ENCODE data around the gene MPPE1.
"Not testable (repeated sequence)": the region's sequence is repeated elsewhere in the genome, so short reads cannot be mapped to it uniquely, and the experiment has no call there.

MPPE1 gene

GRCh38 chr18:11882636-11883035, 25.5 kb downstream of the MPPE1 start:
- no peak for DNase-seq

GRCh38 chr18:11880586-11881304, 27.4 kb downstream of the MPPE1 start:
- no peak for DNase-seq

DNA sequence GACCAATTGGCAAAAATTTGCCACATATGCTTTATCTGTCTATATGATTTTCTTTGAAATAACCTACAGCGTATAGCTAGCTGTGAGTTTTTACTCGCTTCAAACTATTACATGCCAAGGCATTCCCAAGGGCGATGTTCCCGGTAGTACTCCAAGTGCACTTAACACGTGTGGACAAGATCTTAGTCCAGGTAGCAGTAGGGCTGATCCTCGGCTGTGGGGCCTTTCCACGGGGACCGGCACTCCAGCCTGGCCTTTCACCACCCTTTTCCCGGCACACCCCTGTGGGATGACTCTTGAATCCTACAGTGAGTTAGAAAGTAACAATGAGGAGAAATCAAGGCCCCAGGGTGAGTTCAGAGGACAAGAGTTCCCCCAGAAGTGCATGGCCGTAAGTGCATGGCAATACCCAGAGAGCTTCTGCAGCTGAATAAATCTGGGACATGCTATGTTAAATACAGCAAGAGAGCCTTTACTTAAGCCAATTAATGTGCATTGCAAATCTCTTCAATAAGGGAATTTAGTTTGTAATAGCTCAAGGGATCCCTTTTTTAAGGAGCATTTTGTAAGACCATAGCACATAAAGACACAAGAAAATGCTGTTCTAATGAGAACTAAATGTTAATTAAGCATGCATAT, 30.5 kb downstream of the MPPE1 start:
- no peak for DNase-seq

- DNase-seq = no peak
Measured at GRCh38 chr18:11874676-11875075, 33.4 kb downstream of the MPPE1 start.

DNA sequence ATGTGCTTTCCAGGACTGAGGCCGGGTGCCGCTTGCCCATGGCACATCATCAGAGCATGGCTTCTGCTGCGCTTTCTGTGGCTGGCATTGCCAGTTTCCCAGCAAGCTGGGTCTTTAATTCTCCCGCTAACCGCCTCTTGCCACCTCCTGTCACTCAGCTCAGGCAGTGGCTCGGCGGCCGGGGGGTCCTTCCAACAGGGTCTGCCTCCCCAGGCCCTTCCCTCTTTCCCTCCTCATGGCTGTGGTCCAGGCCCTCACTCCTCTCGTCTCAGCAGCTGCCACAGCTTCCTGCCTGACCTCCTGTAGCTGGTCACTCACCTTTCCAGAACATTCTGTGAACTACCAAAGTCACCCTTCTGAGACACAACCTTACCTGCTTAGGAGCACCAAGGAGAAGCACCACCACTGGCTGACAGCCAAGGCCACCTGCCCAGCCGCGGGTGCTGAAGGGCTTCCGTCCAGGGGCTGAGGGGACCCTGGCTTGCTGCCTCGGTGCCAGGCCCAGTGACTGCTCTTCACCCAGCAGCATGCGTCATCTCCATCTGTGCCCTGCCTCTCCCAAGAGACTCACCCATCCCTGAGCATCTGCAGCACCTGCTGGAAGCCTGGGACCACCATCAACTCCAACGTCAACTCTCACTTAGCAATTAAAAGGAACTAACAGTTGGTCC, 34.3 kb downstream of the MPPE1 start:
- DNase-seq = no peak

GRCh38 chr18:11872479-11873136, 35.5 kb downstream of the MPPE1 start:
- DNase-seq = peak in 1 of 2 donors; percentile 27

DNA sequence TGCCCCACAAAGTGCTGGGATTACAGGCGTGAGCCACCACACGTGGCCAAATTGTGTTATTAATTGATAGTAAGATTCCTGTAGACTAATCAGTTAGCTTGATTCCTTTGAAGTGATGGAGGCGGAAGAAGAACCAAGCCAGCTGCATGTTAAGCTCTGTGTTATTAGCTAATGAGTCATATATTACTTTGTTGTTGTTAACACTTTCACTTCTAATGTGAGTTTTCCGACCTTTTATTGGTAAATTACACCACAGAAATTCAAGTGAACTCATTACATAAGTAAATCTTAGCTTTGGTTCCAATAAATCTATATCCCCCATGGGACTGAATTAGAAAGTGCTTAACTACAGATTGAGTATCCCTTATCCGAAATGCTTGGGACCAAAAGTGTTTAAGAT, 36.6 kb downstream of the MPPE1 start:
- DNase-seq = no peak

DNA sequence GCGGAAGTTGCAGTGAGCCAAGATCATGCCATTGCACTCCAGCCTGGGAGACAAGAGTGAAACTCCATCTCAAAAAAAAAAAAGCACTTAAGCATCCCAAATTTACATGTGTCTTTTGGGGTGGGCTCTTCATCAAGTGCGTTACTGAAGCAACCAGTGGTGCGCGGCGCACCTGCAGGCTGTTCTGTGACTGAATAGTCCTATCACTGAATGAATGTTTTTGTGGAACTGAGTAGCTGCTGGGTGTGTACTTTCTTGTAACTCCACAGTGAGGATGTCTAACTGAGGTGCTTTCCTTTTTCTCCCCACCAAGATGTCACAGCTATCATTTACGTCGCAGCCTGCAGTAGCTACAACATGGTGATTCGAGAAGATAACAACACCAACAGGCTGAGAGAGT, 39.9 kb downstream of the MPPE1 start:
- no peak for DNase-seq

DNA sequence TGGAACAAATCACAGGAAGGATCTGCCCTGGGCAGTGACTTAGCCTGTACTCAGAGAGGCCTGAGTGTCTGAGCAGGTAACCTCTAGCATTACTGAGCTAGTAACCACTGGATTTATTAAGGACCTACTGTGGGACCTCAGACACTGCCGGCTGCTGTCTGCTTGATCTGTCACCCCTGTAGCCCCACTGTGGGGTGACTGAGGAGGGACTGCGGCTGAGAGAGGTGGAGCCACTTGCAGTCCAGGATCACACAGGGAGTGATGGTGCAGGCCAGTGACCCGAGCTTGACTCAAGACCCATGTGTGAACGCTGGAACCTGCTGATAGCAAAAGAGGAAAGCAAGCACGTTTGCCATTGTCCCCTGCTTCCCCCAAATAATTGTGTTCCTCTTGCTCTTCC, 41.4 kb downstream of the MPPE1 start:
- DNase-seq = no peak

DNA sequence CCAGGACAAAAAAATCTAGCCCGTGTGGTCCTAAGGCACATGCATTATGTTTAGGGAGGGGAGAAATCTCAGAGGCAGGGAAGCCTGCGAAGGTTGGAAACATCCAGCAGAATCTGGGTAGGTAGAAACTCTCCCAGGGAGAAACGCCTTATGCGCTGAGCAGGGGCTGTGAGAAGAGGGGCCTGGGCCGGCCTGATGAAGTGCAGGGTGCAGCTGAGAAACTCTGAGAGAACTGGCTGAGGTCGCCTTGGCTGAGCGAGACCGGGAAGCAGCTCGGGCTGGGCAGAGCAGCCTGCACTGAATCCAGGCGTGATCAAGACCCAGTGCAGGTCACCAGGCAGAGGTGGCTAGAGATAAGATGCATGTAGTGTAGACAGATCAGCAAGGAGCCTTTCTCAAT, 41.8 kb downstream of the MPPE1 start:
- no peak for DNase-seq

GRCh38 chr18:11865071-11865470, 43.0 kb downstream of the MPPE1 start:
- no peak for DNase-seq

DNA sequence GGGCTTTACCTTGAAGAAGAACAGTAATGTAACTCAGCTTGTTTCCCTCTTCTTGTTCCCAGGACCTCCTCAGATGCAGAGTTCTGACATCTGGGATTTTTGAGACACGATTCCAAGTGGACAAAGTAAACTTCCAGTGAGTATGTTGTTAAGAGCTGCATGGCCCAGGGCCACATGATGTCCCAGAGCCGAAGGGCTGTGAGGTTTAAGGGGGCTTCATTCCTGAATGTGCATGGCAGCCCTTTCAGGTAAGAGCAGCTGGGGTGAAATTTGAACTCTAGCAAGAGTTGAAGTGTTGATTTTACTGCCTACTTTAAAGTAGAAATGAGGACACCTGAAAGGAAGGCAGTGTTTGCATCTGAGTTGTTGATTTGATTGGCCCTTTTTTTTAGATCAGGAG, 43.6 kb downstream of the MPPE1 start:
- no peak for DNase-seq

DNA sequence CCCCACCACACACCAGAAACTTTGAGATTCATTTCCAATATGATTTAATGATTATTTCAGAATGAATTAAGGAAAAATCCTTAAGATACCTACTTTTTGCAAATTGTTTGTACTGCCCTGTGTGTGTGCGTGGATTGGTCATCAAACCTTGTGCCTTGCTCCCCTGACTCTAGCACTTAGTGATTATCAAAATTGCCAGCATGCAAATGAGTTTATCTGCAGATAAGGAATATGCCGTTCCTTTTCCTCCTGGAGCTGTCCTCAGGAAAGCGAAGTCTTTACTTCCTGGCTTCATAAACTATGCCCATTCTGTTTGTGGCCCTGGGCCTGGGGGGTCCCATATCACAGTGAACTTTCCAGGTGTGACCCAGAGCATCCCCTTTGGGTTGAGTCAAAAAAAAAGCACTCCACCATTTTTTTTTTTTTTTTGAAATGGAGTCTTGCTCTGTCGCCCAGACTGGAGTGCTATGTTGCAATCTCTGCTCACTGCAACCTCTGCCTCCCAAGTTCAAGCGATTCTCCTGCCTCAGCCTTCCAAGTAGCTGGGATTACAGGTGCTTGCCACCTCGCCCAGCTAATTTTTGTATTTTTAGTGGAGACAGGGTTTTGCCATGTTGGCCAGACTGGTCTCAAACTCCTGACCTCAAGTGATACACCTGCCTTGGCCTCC, 45.5 kb downstream of the MPPE1 start:
- no peak for DNase-seq

- no peak for DNase-seq
Measured at GRCh38 chr18:11861583-11862288, 46.4 kb downstream of the MPPE1 start.

GRCh38 chr18:11860594-11861450, 47.3 kb downstream of the MPPE1 start:
- no peak for DNase-seq

DNA sequence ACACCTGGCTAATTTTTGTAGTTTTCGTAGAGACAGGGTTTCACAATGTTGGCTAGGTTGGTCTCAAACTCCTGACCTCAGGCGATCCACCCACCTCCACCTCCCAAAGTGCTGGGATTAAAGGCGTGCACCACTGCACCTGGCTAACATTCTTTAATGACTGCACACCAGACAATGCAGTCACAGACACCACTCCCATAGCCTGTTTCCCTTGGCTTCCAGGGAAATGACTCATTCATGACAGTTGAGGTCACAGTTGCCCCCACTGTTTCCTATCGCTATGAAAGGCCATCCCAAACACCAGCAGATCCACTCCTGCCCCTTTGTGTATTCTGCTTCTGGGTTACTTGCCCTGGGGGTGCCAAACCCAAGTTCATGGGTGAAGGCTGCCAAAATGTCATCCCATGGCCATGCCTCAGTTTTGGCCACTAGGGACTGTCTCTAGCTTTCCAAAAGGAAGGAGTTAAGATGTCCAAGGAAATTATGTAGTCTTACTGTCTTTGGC, 48.2 kb downstream of the MPPE1 start:
- no peak for DNase-seq

DNA sequence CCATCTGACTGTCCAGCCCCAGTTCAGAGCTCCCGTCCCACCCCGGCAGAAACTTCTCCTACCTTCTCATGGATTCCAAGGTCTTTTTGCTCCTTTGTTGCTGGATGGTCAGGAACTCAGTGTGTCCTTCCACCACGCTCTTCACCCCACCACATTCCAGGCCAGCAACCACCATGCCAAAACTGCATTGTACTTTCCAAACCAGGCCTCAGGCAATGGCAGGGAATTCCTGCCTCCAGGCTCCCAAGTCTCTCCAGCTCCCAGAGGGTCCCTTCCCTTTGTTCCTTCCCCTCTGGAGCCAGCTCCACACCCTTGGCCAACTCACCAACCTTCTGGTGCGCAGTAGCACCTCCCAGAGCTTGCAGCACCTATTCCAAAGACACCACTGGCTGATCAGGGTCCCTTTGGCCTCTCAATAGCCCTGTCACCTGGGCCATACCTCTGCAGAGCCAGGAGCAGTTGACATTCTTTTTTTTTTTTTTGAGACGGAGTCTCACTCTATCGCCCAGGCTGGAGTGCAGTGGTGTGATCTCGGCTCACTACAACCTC, 48.8 kb downstream of the MPPE1 start:
- DNase-seq = no peak

- DNase-seq = peak in 1 of 2 donors; percentile 58
Measured at GRCh38 chr18:11857177-11857887, 50.8 kb downstream of the MPPE1 start.

GRCh38 chr18:11854554-11854953, 53.6 kb downstream of the MPPE1 start:
- DNase-seq = not testable (repeated sequence)

DNA sequence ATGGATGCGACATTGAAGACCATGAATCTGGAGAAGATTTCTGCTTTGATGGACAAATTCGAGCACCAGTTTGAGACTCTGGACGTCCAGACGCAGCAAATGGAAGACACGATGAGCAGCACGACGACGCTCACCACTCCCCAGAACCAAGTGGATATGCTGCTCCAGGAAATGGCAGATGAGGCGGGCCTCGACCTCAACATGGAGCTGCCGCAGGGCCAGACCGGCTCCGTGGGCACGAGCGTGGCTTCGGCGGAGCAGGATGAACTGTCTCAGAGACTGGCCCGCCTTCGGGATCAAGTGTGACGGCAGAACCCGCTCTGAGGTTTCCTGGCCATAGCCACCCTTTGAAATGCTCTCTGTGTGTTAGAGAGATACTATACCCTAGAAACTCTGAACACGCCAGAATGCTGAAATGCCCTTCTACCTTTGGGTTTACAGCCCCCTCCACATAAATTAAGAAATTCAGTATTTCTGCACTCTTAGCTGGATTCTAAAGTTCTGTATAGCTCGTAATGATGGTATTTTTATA, 56.2 kb downstream of the MPPE1 start:
- peak; percentile 46 to 57 for DNase-seq

All from CD4-positive, alpha-beta T cell treated with Interferon alpha-2 for 1 hour (primary cell).